Measurements from ENCODE around the gene FAF1.

The FAF1 gene

DNA sequence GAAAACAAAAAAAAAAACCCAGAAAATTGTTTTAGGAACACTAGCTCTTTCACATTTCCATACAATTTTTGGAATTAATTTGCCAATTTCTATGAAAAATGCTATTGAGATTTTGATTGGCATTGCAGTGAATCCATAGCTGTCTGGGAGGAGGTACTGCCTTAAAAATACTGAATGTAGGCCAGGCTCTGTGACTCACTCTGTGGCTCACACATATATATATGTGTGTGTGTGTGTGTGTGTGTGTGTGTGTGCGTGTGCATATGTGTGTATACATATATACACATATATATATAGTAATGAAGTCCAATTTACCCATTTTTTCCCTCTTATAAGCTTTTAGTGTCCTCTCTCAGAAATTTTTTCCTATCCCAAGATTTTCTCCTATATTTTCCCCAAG is 322.6 kb downstream of the FAF1 start:
- TF ChIP-seq CTCF (IDR thresholded peaks at IDR 0.05; ENCODE audit: low read depth, low read length) = no peak
- Histone ChIP-seq H3K36me3 (no peaks in the 10 kb centered on the region), H3K9me3 (ENCODE audit: severe bottlenecking) (no peaks in the 10 kb centered on the region), H3K4me3 (ENCODE audit: low read depth, low read length) (no peak overlapping the region), H3K27me3 (ENCODE audit: insufficient read depth, low read depth, severe bottlenecking) (no peaks in the 10 kb centered on the region), H3K27ac (no peak overlapping the region)
- no peak for DNase-seq

DNA sequence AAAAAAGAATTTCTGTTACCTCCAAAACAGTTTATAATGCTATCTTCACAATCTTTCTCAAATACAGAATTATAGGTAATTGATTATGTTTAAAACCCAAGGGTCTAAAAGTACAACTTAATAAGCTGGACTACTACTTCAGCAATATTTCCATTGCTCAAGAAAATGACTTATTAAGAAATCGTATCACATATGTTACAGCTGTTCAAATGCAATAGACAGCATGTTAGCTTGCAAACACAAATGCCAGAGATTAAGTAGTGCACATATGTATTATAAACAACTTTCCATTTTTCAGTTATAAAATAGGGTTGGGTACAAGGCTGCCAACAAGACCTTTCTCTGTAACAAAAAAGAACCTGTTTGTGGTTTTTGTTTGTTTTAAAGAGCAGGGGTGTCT is 325.8 kb downstream of the FAF1 start:
- H3K4me3 ChIP-seq (ENCODE audit: low read depth, low read length) = no peak overlapping the region
- no peak for DNase-seq
- H3K36me3 ChIP-seq = no peaks in the 10 kb centered on the region
- no peaks in the 10 kb centered on the region for H3K27me3 ChIP-seq (ENCODE audit: insufficient read depth, low read depth, severe bottlenecking)
- no peaks in the 10 kb centered on the region for H3K9me3 ChIP-seq (ENCODE audit: severe bottlenecking)
- TF ChIP-seq CTCF (IDR thresholded peaks at IDR 0.05; ENCODE audit: low read depth, low read length) = no peak
- no peak overlapping the region for H3K27ac ChIP-seq

DNA sequence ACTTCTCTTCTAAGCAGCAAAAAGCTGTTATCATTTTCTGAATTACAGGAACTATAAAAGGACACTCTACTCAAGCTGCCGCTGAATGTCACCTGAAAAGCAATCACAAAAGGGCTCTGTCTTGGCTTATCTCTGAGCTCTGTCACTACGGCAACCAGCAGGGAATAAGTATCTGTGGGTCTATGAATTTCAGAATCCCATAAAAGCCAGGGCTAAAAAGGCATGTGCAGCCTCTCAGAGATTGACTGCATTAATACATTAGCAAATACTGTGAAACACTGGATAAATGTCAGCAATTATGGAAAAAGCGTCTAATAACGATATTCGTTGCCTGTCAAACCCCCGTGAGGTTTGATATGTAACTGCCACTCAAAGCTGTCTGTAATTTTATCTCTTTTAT is 326.6 kb downstream of the FAF1 start:
- TF ChIP-seq CTCF (IDR thresholded peaks at IDR 0.05; ENCODE audit: low read depth, low read length) = no peak
- Histone ChIP-seq H3K27me3 (ENCODE audit: insufficient read depth, low read depth, severe bottlenecking) (no peaks in the 10 kb centered on the region), H3K36me3 (no peaks in the 10 kb centered on the region), H3K4me3 (ENCODE audit: low read depth, low read length) (no peak overlapping the region), H3K9me3 (ENCODE audit: severe bottlenecking) (no peaks in the 10 kb centered on the region), H3K27ac (no peak overlapping the region)
- DNase-seq = peak; percentile 41

DNA sequence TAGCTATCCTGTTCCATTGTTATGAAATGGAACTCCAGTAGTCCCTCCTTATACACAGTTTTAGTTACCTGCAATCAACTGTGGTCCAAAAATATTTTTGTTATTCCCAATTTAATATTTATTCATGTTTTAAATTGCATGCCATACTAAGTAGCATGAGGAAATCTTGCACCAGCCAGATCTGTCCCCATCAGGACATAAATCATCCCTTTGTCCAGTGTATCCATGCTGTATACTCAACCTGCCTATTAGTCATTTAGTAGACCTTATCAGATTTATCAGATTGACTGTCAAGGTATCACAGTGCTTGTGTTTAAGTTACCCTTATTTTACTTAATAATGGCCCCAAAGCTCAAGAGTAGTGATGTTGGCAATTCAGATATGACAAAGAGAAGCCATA is 328.9 kb downstream of the FAF1 start:
- Histone ChIP-seq H3K4me3 (ENCODE audit: low read depth, low read length) (no peak overlapping the region), H3K9me3 (ENCODE audit: severe bottlenecking) (no peaks in the 10 kb centered on the region), H3K27me3 (ENCODE audit: insufficient read depth, low read depth, severe bottlenecking) (no peaks in the 10 kb centered on the region), H3K36me3 (no peaks in the 10 kb centered on the region), H3K27ac (no peak overlapping the region)
- TF ChIP-seq CTCF (IDR thresholded peaks at IDR 0.05; ENCODE audit: low read depth, low read length) = no peak
- no peak for DNase-seq

GRCh38 chr1:50622259-50622658 is 337.8 kb downstream of the FAF1 start:
- DNase-seq = no peak
- Histone ChIP-seq H3K27ac (no peak overlapping the region), H3K4me3 (ENCODE audit: low read depth, low read length) (no peak overlapping the region), H3K9me3 (ENCODE audit: severe bottlenecking) (no peaks in the 10 kb centered on the region), H3K27me3 (ENCODE audit: insufficient read depth, low read depth, severe bottlenecking) (no peaks in the 10 kb centered on the region), H3K36me3 (no peaks in the 10 kb centered on the region)
- TF ChIP-seq CTCF (IDR thresholded peaks at IDR 0.05; ENCODE audit: low read depth, low read length) = no peak

GRCh38 chr1:50620680-50621329 is 339.3 kb downstream of the FAF1 start:
- no peaks in the 10 kb centered on the region for H3K27me3 ChIP-seq (ENCODE audit: insufficient read depth, low read depth, severe bottlenecking)
- DNase-seq = no peak
- no peak overlapping the region for H3K27ac ChIP-seq
- H3K36me3 ChIP-seq = no peaks in the 10 kb centered on the region
- H3K4me3 ChIP-seq (ENCODE audit: low read depth, low read length) = no peak overlapping the region
- H3K9me3 ChIP-seq (ENCODE audit: severe bottlenecking) = no peaks in the 10 kb centered on the region
- TF ChIP-seq CTCF (IDR thresholded peaks at IDR 0.05; ENCODE audit: low read depth, low read length) = peak; percentile 61; the same call in 1 of the 2 replicates
